IMR-90 (cell line): ENCODE measurements around the gene GBA2.

Experiments used
- BHLHE40 ChIP-seq: fragments of 150-350 bp; IDR thresholded peaks from 2 replicates; pipeline ENCODE4 v1.6.1; 2016; ENCODE audit warnings: mild to moderate bottlenecking, low read depth, low read length
- CEBPB ChIP-seq: IDR thresholded peaks from 2 replicates; pipeline ENCODE4 v1.6.1; 2012; ENCODE audit warnings: low read depth, low read length, improper control_type of control experiment
- CTCF ChIP-seq: conservative IDR thresholded peaks from 2 replicates; pipeline ENCODE4 v1.5.1; 2012; ENCODE audit warnings: mild to moderate bottlenecking, low read depth, low read length, improper control_type of control experiment
- MAFK ChIP-seq: IDR thresholded peaks from 2 replicates; pipeline ENCODE4 v1.6.1; 2012; ENCODE audit warnings: low read depth, low read length, improper control_type of control experiment
- MXI1 ChIP-seq: IDR thresholded peaks from 2 replicates; pipeline ENCODE4 v1.6.1; 2012; ENCODE audit warnings: low read depth, mild to moderate bottlenecking, low read length, moderate library complexity, borderline replicate concordance
- POLR2A ChIP-seq: IDR thresholded peaks from 2 replicates; pipeline ENCODE4 v1.6.1; 2012; ENCODE audit warnings: mild to moderate bottlenecking, low read depth, low read length
- RAD21 ChIP-seq: IDR thresholded peaks from 2 replicates; pipeline ENCODE4 v1.6.1; 2012; ENCODE audit warnings: low read length, improper control_type of control experiment

DNA sequence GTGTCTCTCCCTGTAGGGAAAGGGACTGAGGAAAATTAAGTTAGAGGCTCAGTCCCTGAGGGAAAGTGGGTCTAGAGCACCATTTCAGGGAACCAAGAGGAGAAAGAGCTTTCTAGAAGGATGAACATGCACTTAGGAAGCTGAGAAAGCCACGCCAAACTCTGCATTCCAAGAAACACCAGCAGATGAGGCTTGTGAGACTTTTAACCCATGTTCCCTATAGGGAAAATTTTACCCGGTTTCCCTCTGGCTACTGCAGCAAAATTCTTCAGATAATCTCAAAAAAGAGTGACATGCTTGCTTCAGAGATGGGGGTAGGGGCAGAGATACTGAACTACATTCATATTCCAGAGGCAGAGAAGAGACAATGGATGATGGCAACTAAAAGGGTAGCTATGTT lies 25.6 kb downstream of the GBA2 start:
- TF ChIP-seq CTCF, result no peak
- TF ChIP-seq POLR2A, result no peak
- TF ChIP-seq MAFK, result no peak
- no peak for TF ChIP-seq BHLHE40
- TF ChIP-seq RAD21, result no peak
- TF ChIP-seq CEBPB, result no peak
- no peak for TF ChIP-seq MXI1
